Activated CD8-positive, alpha-beta memory T cell treated with anti-CD3 and anti-CD28 coated beads for 36 hours (primary cell): ENCODE measurements around the gene MRGPRD. TPM values are rescaled to one million over a fixed set of nuclear protein-coding genes. Genes with fewer than 3 reads are reported as not detected.

ENCODE experiments used
- CTCF ChIA-PET: fragments of 350-600 bp; sonication (Branson Sonifier 250); formaldehyde crosslinking; loops from one replicate; lab custom pipeline; 2021; ENCODE audit warnings: antibody characterized with exemption; lab: Charles Lee
- POLR2A ChIA-PET: fragments of 350-600 bp; sonication (Branson Sonifier 250); formaldehyde crosslinking; loops from one replicate; lab custom pipeline; 2021; ENCODE audit warnings: antibody characterized with exemption; lab: Charles Lee
- total RNA-seq, 2 experiments: library from RNA; stranded (reverse); gene quantifications; one replicate each; pipeline ENCODE4 v1.2.3, GENCODE V29; 2021

The MRGPRD gene
- total RNA-seq, 2 experiments from 2014 or later = not detected

DNA sequence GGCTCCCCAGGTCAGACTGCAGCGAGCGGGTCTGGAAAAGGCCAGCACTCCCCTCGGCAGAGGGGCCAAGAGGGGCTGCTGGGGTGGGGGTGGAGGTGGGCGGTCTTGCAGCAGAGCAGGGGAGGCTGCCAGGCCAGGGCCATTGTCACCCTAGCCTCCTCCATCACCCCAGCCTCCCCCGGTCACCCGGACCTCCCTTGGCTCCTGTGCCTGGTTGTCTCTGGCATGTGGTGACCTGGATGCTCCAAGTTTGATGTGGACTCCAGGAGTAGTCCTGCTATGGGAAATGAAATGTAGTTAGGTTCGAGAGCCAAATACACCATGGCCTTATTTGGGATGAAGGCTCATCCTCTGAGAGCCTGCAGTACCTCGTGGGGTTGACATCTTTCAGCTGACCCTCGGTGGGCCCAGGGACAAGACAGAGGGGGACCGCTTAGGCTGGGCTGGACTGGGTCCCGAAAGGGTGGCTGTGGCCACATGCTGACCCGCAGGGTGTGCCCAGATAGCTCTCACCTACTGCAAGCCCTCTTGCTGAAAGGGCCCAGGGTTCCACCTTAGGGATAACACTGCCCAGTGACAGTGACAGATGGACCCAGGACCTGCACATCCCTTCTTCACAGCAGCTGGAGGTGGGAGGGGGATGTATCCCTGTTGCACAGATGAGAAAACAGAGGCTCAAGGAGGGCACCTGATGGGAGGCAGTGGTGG is 24.1 kb downstream of the MRGPRD start:
- CTCF ChIA-PET = no interaction called here
- POLR2A ChIA-PET = no interaction called here

DNA sequence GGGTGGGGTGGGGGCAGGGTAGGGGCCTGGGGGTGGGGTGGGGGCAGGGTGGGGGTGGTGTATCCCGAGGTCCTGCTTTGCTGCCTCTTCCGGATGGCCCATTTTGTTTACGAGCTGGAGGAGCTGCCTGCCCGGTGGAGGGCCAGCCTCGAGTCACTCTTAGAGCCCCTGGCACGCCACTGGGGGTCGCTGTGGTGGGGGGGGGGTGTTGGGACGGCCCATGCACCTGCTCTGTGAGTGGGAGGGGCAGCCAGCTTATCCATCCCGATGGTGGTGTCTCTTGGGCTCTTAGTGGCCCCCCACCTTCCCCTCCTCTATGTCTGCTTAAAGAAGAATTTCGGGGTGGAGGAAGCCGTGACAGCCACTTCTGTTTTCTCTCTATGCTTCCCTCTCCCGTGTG is 24.6 kb downstream of the MRGPRD start:
- ChIA-PET POLR2A (no interaction called here), CTCF (interaction anchor here (0.6 kb wide), 1 partner anchor 504 kb away, joined by 3 read pairs; no protein-coding TSS in a partner anchor)

DNA sequence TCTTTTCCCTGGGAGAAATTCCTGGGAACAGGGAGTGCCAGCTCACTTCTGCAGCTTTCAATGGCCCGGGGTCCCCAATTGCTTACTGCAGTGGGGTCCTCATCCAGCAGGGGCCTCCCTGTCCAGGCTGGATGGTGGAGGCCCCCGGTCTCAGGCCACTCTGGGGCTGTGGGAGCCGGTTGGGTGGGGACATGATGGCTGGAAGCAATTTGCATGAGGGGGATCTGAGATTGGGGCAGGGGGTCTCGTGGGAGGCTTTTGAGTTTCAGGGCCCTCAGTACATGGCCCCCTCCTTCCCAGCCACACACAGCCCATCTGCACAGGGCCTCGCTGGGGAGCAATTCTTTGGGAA is 25.2 kb downstream of the MRGPRD start:
- ChIA-PET POLR2A (no interaction called here), CTCF (interaction anchor here (0.6 kb wide), 1 partner anchor 504 kb away, joined by 3 read pairs; no protein-coding TSS in a partner anchor)

DNA sequence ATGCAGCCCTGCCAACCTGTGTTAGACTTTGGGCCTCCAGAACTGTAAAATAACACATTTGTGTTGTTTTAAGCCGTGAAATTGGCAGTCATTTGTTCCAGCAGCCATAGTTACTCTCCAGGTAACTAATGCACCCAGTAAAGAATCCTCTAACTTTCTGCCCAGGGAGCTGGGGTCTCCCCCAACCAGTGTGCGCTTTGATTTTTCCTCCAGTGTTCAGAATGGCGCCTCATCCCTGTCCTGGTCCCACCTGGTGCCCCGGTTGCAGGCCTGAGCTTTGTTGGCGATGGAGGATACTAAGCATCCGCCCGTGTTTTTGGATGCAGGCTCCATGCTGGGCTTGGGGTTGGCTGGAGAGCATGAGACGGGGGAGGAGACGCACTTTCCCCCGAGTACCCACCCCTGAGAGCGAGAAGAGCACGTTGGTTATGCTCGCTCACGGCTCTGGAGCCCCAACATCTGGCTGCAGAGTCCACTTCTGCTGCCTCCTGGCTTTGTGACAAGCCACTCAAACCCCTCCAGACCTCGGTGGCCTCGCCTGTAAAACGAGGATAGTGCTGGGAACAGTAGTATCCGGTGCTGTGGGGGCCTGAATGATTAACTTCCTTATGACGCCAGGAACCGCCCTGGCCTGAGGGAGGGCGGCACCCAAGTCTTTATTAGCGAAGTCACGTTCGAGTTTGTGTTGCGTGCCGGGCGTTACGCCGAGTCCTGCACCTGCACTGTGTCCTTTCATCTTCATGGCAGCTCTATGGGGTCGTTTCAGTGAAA is 25.8 kb downstream of the MRGPRD start:
- ChIA-PET CTCF (interaction anchor here (0.7 kb wide), 1 partner anchor 149 kb away, joined by 6 read pairs; no protein-coding TSS in a partner anchor), POLR2A (no interaction called here)

DNA sequence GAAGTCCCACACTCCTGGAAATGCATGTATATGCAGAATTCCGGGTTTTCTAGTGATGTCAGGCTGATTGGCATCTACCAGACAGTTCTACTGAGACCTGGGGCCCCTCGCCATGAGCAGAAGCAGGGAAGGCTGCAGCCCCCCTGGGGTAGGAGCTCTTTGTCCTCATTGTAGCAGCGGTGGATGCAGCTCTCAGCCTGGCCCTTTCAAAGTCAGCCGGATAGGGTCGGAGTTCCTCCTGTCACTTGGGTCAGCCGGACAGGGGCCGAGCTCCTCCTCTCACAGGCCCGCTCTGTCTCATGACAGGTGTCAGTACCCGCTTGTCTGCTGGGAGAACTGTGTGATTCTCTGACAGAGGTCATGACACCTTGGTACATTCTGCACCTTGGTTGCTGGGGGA is 30.0 kb downstream of the MRGPRD start:
- POLR2A ChIA-PET = no interaction called here
- CTCF ChIA-PET = no interaction called here

DNA sequence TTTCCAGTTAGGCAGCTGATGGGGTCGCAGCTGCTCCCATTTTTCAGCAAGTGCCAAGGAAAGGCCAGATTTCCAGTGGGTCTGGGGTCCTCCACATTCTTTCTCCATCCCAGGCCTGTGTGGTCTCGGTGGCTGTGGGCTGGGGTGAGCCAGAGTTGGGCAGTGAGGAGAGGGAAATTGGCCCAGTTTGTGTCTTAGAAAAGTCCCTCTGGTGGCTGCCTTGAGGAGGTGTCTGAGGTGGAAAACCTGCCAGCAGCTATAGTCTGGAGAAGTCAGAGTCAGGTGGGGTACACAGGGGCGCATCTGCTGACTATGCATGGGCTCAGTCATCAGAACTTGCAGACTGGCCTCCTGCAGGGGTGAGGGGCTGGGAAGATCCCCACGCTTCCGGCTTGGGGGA is 30.5 kb downstream of the MRGPRD start:
- POLR2A ChIA-PET = no interaction called here
- CTCF ChIA-PET = interaction anchor here (0.6 kb wide), 1 partner anchor 233 kb away, joined by 3 read pairs; no protein-coding TSS in a partner anchor

DNA sequence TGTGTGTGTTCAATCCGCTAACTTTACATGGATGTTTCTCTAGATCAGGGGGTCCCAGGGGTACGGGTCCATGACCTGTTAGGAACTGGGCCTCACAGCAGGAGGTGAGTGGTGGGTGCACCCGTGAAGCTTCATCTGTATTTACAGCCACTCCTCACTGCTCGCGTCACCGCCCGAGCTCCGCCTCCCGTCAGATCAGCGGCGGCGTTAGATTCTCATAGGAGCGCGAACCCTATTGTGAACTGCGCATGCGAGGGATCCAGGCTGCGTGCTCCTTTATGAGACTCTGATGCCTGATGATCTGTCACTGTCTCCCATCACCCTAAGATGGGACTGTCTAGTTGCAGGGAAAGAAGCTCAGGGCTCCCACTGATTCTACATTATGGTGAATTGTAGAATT is 31.9 kb downstream of the MRGPRD start:
- ChIA-PET CTCF (no interaction called here), POLR2A (no interaction called here)

DNA sequence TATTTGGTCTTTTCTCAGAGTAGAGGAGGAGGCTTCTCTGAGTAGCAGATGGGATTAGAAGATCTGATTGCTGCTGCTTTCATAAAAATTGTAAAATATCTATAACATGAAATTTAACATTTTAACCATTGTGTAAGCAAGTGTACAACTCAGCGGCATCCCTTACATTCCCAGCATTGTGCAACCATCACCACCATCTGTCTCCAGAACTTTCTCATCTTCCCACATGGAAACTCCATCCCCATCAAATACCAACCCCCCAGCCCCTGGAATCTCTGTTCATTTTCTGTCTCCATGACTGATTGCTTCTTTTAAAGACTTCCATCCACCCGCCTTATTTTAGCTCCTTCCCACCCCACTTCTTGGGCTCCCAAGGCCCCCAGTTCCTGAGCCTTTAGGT is 32.3 kb downstream of the MRGPRD start:
- ChIA-PET CTCF (no interaction called here), POLR2A (no interaction called here)

DNA sequence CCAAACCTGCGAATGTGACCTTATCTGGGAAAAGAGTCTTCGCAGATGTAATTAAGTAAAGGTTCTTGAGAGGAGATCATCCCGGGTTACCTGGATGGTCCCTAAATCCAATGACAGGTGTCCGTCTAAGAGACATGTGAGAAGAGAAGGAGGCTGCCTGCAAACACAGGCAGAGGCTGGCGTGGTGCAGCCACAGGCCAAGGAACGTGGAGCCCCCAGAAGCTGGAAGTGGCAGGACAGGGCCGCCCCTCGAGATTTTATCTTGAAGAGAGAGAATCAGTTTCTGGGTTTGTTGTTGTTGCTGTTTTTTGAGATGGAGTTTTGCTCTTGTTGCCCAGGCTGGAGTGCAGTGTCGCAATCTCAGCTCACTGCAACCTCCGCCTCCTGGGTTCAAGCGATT is 33.6 kb downstream of the MRGPRD start:
- POLR2A ChIA-PET = no interaction called here
- CTCF ChIA-PET = no interaction called here

DNA sequence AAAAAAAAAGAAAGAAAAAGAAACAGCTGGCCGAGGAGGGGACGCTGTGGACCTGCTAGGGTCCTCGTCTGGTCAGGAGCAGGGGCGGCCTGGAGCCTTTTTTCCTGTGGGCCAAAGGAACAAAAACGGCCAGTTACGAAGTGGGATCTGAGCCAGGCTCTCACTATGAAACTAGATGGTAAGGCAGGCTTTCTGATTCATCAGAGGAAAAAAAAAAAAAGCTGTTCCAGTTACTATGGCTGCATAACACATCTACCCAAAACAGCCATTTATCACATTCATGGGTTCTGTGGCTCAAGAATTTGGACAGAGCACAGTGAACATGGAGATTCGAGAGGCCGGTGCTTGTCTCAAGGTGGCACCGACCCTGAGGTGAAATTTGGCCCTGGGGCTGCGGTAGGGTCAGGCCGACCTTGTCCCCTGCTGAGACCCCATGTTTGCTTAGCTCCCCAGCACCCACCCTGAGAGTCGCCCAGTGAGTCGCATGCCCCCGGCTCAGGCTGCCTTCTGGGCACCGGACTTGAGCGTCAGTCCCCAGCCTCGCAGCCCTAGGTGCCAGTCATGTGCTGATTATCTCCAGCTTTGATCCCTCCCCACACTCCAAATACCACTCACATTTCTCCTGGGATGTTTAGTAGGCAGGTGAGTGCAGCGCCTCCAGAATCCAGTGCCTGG is 34.2 kb downstream of the MRGPRD start:
- POLR2A ChIA-PET = interaction anchor here (0.6 kb wide), 1 partner anchor 600 kb away, joined by 4 read pairs; no protein-coding TSS in a partner anchor

DNA sequence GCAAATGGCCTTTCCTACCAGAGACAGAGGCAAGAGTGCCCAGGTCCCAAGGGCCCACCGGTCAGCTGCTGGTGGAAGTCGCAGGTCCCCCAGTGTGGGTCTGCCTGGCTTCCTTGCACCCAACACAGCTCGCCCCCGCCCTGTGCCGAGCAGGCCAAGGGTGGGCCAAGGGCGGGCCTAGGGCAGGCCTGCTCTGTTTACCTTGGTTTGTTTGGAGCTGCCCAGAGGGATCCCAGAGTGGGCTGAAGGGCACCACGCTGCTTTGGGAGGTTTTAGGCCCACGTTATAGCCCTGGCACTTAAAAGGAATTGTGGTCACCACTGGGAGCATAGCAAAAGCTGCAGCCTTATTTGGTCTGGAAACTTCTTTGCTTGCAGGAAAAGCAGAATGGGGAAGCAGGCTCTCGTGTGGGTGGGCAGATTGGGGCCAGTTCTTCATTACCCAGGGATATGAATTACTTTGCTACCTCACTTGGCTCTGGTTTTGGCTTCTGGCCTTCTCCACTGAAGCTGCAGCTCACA is 38.0 kb downstream of the MRGPRD start:
- POLR2A ChIA-PET = no interaction called here
- CTCF ChIA-PET = no interaction called here

More for the DNA sequence above, 34.2 kb downstream of the MRGPRD start:
- CTCF ChIA-PET = no interaction called here

DNA sequence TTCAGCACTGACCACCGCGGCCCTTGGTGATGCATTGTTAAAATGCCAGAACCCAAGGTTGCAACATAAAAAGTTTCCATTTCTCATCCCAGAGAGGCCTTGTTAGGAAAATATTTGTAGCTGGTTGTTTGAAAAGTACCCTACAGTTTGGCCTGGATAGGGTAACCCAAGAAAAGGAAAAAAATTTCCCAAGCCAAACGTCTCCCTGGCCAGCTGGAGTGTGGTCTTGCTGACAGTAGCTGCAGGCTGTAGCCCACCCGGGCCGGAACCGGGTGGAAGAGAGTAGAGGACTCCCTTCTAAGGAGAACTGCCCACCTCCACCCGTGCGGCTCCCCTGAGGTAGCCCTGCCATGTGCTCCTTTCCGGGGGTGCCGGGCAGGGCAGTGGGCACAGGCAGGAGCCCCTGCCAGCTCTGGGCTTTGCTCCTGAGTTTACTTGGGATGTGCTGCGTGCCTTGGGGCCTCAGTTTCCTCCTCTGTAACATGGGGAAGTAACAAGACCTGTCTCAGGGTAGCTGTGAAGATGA is 38.6 kb downstream of the MRGPRD start:
- ChIA-PET CTCF (no interaction called here), POLR2A (no interaction called here)

DNA sequence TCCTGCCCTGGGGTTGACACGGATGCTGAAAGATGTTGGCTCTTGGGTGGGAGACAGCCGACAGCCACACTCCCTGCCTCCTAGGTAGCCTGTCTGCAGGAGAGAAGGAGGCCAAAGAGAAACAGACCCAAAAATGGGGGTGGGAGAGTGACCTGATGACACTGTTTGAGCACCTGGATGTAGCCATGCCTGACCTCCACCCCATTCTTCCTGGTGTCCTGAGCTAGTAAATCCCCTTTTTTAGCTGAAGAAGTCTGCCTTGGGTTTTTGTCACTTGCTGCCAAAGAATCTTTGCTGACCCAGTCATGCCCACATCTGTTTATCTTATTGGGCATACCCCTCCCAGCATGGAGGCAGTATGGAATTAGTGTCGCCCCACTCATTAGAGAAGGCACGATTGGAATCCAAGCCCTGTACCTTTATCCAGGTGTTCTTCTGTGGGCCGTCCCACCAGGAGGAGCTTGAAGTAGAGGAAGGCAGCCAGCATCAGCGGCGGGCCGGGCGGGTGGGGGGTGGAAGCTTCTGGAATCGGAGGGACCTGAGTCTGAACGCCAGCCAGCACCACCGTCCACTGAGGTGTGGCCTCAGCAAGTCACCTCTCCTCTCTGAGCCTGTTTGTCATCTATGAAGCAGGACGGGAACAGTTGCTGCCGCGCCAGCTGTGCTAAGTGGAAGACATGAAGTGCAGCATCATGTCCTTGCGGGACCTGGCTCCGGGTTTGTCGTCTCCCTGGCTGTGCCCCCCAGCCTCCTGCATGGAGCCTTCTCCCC is 39.3 kb downstream of the MRGPRD start:
- POLR2A ChIA-PET = no interaction called here

DNA sequence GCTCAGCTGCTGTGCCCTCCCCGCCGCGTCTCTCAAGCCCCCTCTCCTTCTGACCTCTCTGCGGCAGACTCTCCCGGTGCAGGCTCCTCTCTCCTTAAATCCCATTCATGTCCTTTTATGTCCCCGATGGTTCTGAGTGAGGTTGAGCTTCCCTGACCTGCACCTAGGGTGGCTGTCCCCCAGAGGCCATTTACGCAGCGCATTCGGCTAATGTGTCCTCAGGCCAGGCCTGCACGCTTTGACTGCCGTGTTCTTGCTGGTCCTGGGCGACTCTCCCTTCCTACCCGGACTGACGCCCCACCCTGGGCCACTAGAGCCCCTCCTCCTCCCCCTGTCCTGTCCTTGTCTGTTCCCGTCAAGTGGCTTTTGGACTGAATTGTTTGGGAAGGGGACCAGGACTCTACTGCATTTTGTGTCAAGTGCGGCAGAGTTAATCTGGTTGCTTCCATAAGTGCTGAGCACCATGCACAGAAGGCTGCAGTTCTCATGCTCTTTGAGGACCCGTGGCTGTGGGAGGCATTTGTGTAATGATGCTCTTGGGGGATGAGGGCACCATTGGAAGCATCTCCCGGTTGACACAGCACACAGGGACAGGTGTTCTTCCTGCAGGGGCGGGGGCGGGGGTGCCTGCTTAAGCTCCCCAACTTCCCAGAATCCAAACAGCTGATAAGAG is 40.0 kb downstream of the MRGPRD start:
- CTCF ChIA-PET = no interaction called here
- POLR2A ChIA-PET = no interaction called here

More for the DNA sequence above, 39.3 kb downstream of the MRGPRD start:
- CTCF ChIA-PET = no interaction called here

DNA sequence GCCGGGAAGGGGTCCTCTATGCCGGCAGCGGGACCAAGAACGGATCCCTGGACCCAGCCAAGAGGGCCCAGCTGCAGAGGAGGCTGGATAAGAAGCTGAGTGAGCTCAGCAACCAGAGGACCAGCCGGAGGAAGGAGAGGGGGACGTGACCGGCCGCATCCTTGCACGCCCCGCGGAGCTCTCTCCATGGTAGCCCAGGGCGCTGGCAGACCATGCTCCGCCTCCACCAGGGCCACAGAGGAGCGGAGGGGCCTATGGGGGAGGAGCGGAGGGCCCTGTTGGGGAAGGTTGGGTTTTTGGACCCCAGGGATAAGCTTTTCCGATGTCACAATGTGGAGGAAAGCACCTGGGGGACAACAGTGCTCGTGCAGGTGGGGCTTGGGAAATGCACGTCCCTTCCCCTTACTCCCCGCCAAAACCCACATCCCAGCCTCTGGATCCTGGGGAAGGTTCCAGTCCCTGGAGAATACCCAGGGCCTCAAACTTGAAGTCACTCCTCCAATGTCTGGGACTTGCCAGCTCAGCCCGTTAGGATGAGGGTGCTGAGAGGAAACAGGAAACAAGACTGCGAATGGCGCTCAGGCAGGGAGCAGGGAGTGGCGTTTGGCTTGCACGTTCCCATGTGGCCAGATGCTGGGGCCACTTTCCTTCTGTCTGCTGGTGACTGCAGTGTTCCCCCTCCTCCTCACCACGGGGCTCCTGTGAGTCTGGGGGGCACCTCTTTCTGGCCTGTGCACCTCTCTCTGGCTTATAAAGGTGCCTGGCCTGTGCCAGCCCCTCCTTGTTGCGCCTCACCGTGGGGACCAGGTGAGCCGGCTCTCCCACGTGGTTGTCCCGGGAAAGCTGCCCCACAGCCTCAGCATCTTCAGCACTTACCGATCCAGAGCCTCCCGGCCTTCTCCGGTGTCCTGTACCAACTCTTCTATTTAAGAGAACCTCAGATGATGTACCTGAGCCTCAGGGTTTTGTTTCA is 40.9 kb downstream of the MRGPRD start:
- ChIA-PET POLR2A (no interaction called here), CTCF (no interaction called here)

DNA sequence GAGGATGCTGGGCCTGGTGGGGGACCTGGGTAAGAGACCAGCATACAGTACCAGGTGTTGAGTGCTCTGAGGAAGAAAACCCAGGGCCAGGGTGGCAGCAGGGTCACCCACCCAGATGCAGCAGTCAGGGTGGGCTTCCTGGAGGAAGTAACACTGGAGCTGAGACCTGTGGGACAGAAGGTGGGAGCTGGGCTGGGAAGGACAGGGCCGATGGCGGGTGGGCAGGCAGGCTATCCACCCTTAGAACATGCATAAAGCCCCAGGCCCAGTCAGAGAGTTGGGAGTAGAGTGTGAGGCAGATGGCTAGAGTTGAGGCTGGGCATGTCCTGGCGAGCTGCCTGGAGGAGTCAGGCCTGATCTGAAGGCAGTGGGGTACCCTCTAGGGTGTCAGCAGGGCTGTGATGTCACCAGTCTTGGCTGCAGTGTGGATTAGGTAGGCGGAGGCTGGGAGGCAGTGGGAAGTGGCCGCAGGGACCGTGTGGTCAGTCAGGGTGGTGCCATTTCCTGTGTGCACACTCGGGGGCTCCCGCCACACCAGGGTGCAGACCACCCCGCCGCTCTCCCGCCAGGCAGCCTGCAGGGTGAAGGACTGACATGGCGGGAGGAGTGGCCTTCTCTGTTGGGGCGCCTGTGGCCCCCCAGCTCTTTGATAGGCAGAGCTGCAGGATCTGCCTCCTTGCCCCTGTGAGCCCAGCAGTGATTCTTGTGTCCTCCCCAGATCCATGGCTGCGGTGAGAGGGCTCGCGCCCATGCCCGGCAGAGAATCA is 41.8 kb downstream of the MRGPRD start:
- ChIA-PET POLR2A (no interaction called here), CTCF (no interaction called here)

DNA sequence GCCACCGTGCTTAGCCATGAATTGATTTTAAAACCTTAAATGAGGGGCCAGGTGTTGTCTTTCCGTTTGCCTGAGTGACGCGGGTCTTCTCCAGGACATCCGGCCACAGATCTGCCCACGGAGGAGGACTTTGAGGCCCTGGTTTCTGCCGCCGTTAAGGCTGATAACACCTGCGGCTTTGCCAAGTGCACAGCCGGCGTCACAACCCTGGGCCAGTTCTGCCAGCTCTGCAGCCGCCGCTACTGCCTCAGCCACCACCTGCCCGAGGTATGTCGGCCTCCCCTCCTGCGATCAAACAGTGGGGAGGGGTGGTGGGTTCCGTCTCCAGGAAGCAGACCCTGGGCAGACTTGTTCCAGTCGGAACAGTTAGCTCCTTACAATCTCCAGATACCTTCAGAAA is 42.7 kb downstream of the MRGPRD start:
- ChIA-PET CTCF (no interaction called here), POLR2A (no interaction called here)
